SK-N-SH treated with all-trans-retinoic acid at 6 μM for 48 hours (cell line): ENCODE measurements around the gene NRDE2.

ENCODE experiments used
- ARNTL ChIP-seq: fragments of 450-650 bp; formaldehyde crosslinking; IDR thresholded peaks from 2 replicates; pipeline ENCODE4 v1.5.0; 2020; ENCODE audit warnings: low read depth, mild to moderate bottlenecking, moderate library complexity, borderline replicate concordance
- CREB5 ChIP-seq: fragments of 250-450 bp; sonication (Bioruptor Pico); IDR thresholded peaks from 2 replicates; pipeline ENCODE4 v1.5.1; 2020; ENCODE audit warnings: low read depth, mild to moderate bottlenecking, moderate library complexity
- ESRRG ChIP-seq: fragments of 250-450 bp; sonication (Bioruptor Pico); IDR thresholded peaks from 2 replicates; pipeline ENCODE4 v1.6.1; 2021; ENCODE audit warnings: mild to moderate bottlenecking
- ISL1 ChIP-seq: fragments of 250-450 bp; sonication (Bioruptor Pico); IDR thresholded peaks from 2 replicates; pipeline ENCODE4 v2.1.2; 2022; ENCODE audit warnings: mild to moderate bottlenecking, moderate library complexity
- PATZ1 ChIP-seq: fragments of 250-450 bp; sonication (Bioruptor Pico); IDR thresholded peaks from 2 replicates; pipeline ENCODE4 v1.8.0; 2020; ENCODE audit warnings: mild to moderate bottlenecking, moderate library complexity, borderline replicate concordance
- RARB ChIP-seq: fragments of 250-450 bp; sonication (Bioruptor Pico); IDR thresholded peaks from 2 replicates; pipeline ENCODE4 v1.8.0; 2021; ENCODE audit warnings: mild to moderate bottlenecking, moderate library complexity
- ZFP3 ChIP-seq: fragments of 250-450 bp; sonication (Bioruptor Pico); IDR thresholded peaks from 2 replicates; pipeline ENCODE4 v1.5.0; 2020; ENCODE audit warnings: mild to moderate bottlenecking, moderate library complexity

GRCh38 chr14:90255871-90256270 is 75.9 kb downstream of the NRDE2 start:
- TF ChIP-seq RARB (CRISPR knock-in tag) (no peak), ARNTL (CRISPR knock-in tag) (no peak), CREB5 (CRISPR knock-in tag) (no peak), ZFP3 (CRISPR knock-in tag) (no peak), PATZ1 (no peak), ISL1 (CRISPR knock-in tag) (no peak), ESRRG (CRISPR knock-in tag) (no peak)
